K562 (cell line): ENCODE measurements around the gene RBM45. TPM values are rescaled to one million over a fixed set of nuclear protein-coding genes. Genes with fewer than 3 reads are reported as not detected.

Experiments used
- ARNT ChIP-seq, 2 experiments: fragments of 450-650 bp; IDR thresholded peaks; 2 replicates each; pipeline ENCODE4 v1.6.1; 2016; ENCODE audit warnings: mild to moderate bottlenecking in 1 of 2
- BRD4 ChIP-seq: fragments of 200-600 bp; sonication (generic); IDR thresholded peaks from 2 replicates; pipeline ENCODE4 v1.6.1; 2017; ENCODE audit warnings: inconsistent platforms
- FOXM1 ChIP-seq, 2 experiments: fragments of 450-650 bp in 1 of 2; sonication (generic) in 1 of 2; formaldehyde crosslinking in 1 of 2; IDR thresholded peaks; 2 replicates each; pipeline versions ENCODE4 v1.6.1 to v1.9.0; 2017 to 2022; ENCODE audit warnings: low read depth in 2 of 2, mild to moderate bottlenecking in 2 of 2, missing genetic modification reagents in 1 of 2, moderate library complexity in 1 of 2
- KLF10 ChIP-seq: fragments of 250-450 bp; sonication (Bioruptor Pico); IDR thresholded peaks from 2 replicates; pipeline ENCODE4 v1.6.1; 2021; ENCODE audit warnings: matching md5 sums
- MTA1 ChIP-seq: fragments of 450-650 bp; IDR thresholded peaks from 2 replicates; pipeline ENCODE4 v1.6.1; 2017; ENCODE audit warnings: borderline replicate concordance
- PHF20 ChIP-seq: fragments of 450-650 bp; IDR thresholded peaks from 2 replicates; pipeline ENCODE4 v1.6.1; 2018; ENCODE audit not compliant: partially characterized antibody
- TAF1 ChIP-seq: IDR thresholded peaks from 2 replicates; pipeline ENCODE4 v1.6.1; 2011; ENCODE audit warnings: mild to moderate bottlenecking, low read length, moderate library complexity; ENCODE audit not compliant: insufficient read depth, control insufficient read depth, severe bottlenecking; ENCODE audit errors: extremely low read depth
- ZFX ChIP-seq: sonication (generic); formaldehyde crosslinking; IDR thresholded peaks from 2 replicates; pipeline ENCODE4 v1.8.0; 2022; ENCODE audit warnings: mild to moderate bottlenecking, missing genetic modification reagents, moderate library complexity
- ZNF644 ChIP-seq: fragments of 200-800 bp; sonication (Bioruptor generic); IDR thresholded peaks from 2 replicates; pipeline ENCODE4 v1.6.1; 2016; ENCODE audit warnings: low read depth, missing genetic modification characterization, missing compliant biosample characterization
- polyA plus RNA-seq, 8 experiments: library from polyadenylated mRNA; depleted of rRNA in 4 of 8; stranded (reverse) in 5 of 8; unstranded in 3 of 8; fragments of >200 nt; fragmentation: Nextera tagmentation in 2 of 8; fragmentation: Illumina TruSeq in 1 of 8; extraction: Ambion mirVana in 2 of 8; extraction: Trizol in 1 of 8; gene quantifications; 2 replicates each; pipeline versions ENCODE4 v1.2.1 to v1.2.3, GENCODE V29; 2011 to 2014; ENCODE audit warnings: inconsistent platforms in 1 of 8, missing spikeins in 1 of 8
- total RNA-seq, 7 experiments: library from RNA; depleted of rRNA in 6 of 7; stranded (reverse); fragments of >200 nt in 6 of 7; fragmentation: Illumina TruSeq in 2 of 7; extraction: Trizol in 2 of 7; gene quantifications; 2 replicates each; pipeline versions ENCODE4 v1.2.1 to v1.2.3, GENCODE V29; 2011 to 2021; ENCODE audit warnings: low replicate concordance in 1 of 7
- TF ChIP-seq, protein P1 (sequence below): fragments of 250-450 bp; sonication (Bioruptor Pico); IDR thresholded peaks from 2 replicates; pipeline ENCODE4 v1.5.0; 2020; ENCODE audit warnings: mild to moderate bottlenecking
- TF ChIP-seq, protein P2 (sequence below), 2 experiments: IDR thresholded peaks in 1 of 2; conservative IDR thresholded peaks in 1 of 2; 2 replicates each; pipeline ENCODE4 v1.6.1; 2016; ENCODE audit warnings: low read depth in 2 of 2, mild to moderate bottlenecking in 1 of 2, missing compliant biosample characterization in 1 of 2, missing genetic modification characterization in 1 of 2, moderate library complexity in 1 of 2
- TF ChIP-seq, protein P3 (sequence below), 2 experiments: fragments of 450-650 bp; formaldehyde crosslinking in 1 of 2; IDR thresholded peaks; 2 replicates each; pipeline versions ENCODE4 v1.4.0 to v1.6.1; 2014 to 2020; ENCODE audit warnings: mild to moderate bottlenecking in 2 of 2, borderline replicate concordance in 1 of 2, low read depth in 1 of 2

RBM45 gene
- total and polyA plus RNA-seq, 9 of the 15 experiments (the other 6 are each of a cell fraction or from before 2014, with no cell fraction given), result 6.7 to 22.0 (median 15.0) TPM

DNA sequence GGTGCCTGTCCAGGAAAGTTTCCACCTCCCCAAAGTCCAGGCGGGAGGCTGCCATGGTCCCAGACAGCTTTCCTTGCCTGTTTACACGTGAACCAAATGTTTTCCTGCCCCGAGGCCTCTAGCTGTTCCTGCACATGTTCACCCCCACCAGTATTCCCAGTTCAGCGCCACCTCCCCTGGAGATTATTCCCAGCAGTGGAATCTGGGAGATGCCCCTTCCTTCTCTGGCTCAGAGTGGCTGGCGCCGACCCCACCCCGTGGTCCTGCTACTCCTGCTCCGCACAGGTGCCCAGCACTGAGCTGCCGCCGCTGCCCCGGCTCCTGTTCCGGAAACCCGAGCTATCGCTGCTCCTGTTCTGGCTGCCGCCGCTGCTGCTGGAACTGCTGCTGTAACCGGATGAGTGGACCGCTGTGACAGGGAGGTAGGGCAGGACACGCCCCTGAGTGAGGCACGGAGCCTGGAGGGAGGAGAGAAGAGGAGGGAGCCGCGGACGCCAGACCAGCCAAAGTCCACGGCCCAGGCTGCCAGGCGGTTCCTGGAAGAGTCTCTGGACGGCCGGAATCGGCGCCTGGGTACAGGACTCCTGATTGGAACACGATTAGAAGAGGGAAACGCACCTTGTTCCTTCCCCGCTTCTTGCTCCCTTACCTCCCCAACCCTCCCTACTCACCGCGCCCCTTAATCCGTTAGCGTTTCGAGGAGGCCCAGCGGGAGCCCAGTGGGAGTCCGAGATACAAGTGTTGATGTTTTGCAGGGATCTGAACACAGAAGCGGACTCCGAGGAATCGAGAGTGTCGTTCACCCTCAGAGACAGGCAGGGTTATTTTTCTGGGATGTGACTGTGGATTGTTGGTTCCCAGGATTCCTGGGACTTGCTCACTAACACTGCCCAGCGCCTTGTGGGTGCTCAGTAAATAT, 39.6 kb upstream of the RBM45 start, which contains the start of gene PDE11A (continued):
- TF ChIP-seq, protein P1, sequence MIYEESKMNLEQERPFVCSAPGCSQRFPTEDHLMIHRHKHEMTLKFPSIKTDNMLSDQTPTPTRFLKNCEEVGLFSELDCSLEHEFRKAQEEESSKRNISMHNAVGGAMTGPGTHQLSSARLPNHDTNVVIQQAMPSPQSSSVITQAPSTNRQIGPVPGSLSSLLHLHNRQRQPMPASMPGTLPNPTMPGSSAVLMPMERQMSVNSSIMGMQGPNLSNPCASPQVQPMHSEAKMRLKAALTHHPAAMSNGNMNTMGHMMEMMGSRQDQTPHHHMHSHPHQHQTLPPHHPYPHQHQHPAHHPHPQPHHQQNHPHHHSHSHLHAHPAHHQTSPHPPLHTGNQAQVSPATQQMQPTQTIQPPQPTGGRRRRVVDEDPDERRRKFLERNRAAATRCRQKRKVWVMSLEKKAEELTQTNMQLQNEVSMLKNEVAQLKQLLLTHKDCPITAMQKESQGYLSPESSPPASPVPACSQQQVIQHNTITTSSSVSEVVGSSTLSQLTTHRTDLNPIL, result no peak
- peak; percentile 83 for TF ChIP-seq TAF1
- TF ChIP-seq, protein P2, sequence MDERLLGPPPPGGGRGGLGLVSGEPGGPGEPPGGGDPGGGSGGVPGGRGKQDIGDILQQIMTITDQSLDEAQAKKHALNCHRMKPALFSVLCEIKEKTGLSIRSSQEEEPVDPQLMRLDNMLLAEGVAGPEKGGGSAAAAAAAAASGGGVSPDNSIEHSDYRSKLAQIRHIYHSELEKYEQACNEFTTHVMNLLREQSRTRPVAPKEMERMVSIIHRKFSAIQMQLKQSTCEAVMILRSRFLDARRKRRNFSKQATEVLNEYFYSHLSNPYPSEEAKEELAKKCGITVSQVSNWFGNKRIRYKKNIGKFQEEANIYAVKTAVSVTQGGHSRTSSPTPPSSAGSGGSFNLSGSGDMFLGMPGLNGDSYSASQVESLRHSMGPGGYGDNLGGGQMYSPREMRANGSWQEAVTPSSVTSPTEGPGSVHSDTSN (CRISPR knock-in tag; IDR thresholded peaks at IDR 0.05; ENCODE audit: low read depth), result no peak
- TF ChIP-seq, protein P2 (tag; conservative IDR thresholded peaks at IDR 0.05; ENCODE audit: low read depth), result no peak
- TF ChIP-seq ZFX (CRISPR knock-in tag), result peak; percentile 63; the same call in 1 of the 2 replicates
- peak; percentile 47 for TF ChIP-seq PHF20
- TF ChIP-seq MTA1, result 0 out of 2 replicates have a peak, but pooled peaks have one; percentile 14
- TF ChIP-seq ARNT (IDR thresholded peaks at IDR 0.05), result 0 out of 4 replicates have a peak, but pooled peaks of 1 of the 2 experiments have one; percentile 19
- TF ChIP-seq, protein P3, sequence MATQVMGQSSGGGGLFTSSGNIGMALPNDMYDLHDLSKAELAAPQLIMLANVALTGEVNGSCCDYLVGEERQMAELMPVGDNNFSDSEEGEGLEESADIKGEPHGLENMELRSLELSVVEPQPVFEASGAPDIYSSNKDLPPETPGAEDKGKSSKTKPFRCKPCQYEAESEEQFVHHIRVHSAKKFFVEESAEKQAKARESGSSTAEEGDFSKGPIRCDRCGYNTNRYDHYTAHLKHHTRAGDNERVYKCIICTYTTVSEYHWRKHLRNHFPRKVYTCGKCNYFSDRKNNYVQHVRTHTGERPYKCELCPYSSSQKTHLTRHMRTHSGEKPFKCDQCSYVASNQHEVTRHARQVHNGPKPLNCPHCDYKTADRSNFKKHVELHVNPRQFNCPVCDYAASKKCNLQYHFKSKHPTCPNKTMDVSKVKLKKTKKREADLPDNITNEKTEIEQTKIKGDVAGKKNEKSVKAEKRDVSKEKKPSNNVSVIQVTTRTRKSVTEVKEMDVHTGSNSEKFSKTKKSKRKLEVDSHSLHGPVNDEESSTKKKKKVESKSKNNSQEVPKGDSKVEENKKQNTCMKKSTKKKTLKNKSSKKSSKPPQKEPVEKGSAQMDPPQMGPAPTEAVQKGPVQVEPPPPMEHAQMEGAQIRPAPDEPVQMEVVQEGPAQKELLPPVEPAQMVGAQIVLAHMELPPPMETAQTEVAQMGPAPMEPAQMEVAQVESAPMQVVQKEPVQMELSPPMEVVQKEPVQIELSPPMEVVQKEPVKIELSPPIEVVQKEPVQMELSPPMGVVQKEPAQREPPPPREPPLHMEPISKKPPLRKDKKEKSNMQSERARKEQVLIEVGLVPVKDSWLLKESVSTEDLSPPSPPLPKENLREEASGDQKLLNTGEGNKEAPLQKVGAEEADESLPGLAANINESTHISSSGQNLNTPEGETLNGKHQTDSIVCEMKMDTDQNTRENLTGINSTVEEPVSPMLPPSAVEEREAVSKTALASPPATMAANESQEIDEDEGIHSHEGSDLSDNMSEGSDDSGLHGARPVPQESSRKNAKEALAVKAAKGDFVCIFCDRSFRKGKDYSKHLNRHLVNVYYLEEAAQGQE (IDR thresholded peaks at IDR 0.05; ENCODE audit: borderline replicate concordance), result peak; percentile 56
- TF ChIP-seq, protein P3 (CRISPR knock-in tag; IDR thresholded peaks at IDR 0.05; ENCODE audit: low read depth), result peak; percentile 50; the same call in 1 of the 2 replicates
- TF ChIP-seq FOXM1 (IDR thresholded peaks at IDR 0.05; ENCODE audit: low read depth), result no peak
- no peak for TF ChIP-seq FOXM1 (CRISPR knock-in tag; IDR thresholded peaks at IDR 0.05; ENCODE audit: low read depth)
- TF ChIP-seq KLF10, result no peak
- no peak for TF ChIP-seq BRD4
- 0 out of 2 replicates have a peak, but pooled peaks have one; percentile 47 for TF ChIP-seq ZNF644 (tag)
